Panc1 (cell line): ENCODE measurements around the gene DNM3.

ENCODE experiments used
- CTCF ChIP-seq: fragments of 450-650 bp; IDR thresholded peaks from 2 replicates; pipeline ENCODE4 v1.5.1; 2017; ENCODE audit warnings: mild to moderate bottlenecking
- POLR2AphosphoS5 ChIP-seq: IDR thresholded peaks from 2 replicates; pipeline ENCODE4 v1.6.1; 2012; ENCODE audit warnings: mild to moderate bottlenecking, low read depth, low read length, moderate library complexity
- REST ChIP-seq, 2 experiments: IDR thresholded peaks; 2 replicates each; pipeline ENCODE4 v1.6.1; 2011 to 2012; ENCODE audit warnings: low read depth in 2 of 2, control low read depth in 1 of 2, low read length in 1 of 2, mild to moderate bottlenecking in 1 of 2, moderate library complexity in 1 of 2; ENCODE audit not compliant: insufficient read depth in 1 of 2
- SIN3A ChIP-seq: IDR thresholded peaks from 2 replicates; pipeline ENCODE4 v1.6.1; 2012; ENCODE audit warnings: low read depth, mild to moderate bottlenecking, low read length, moderate library complexity, borderline replicate concordance; ENCODE audit not compliant: insufficient read depth
- TCF7L2 ChIP-seq: IDR thresholded peaks from 2 replicates; pipeline ENCODE4 v1.6.1; 2011; ENCODE audit warnings: mild to moderate bottlenecking, low read depth, low read length, inconsistent platforms

GRCh38 chr1:171909711-171910110, 68.4 kb downstream of the DNM3 start:
- no peak for TF ChIP-seq CTCF
- TF ChIP-seq REST (IDR thresholded peaks at IDR 0.05; ENCODE audit: insufficient read depth in 1 of 2, low read depth in 2 of 2, low read length in 1 of 2): no peak
- TF ChIP-seq POLR2AphosphoS5: no peak
- TF ChIP-seq SIN3A: no peak
- TF ChIP-seq TCF7L2: no peak
